Thoracic aorta (tissue), 2 donors: ENCODE measurements around the gene GALNT6. TPM values are rescaled to one million over a fixed set of nuclear protein-coding genes. Genes with fewer than 3 reads are reported as not detected.

ENCODE experiments used
- ATAC-seq: fragments of 150-250 bp; one replicate; pipeline ENCODE4 v1.8.0; 2017; ENCODE audit warnings: low read depth; ENCODE audit not compliant: insufficient number of reproducible peaks, low FRiP score
- DNase-seq: peaks from one replicate; pipeline ENCODE4 v3.0.0-alpha.2; 2020; ENCODE audit warnings: low spot score
- H3K27ac ChIP-seq, 2 donors: fragments of 200-600 bp; sonication (generic); 1 replicate in 1 of 2; 2 replicates in 1 of 2; pipeline ENCODE4 v1.5.1; 2016; ENCODE audit warnings: mild to moderate bottlenecking in 2 of 2, moderate library complexity in 2 of 2
- H3K27me3 ChIP-seq: fragments of 200-600 bp; sonication (generic); replicated peaks from 2 replicates; pipeline ENCODE4 v1.6.0; 2016; ENCODE audit warnings: mild to moderate bottlenecking; ENCODE audit not compliant: insufficient read depth
- H3K36me3 ChIP-seq: fragments of 200-600 bp; sonication (generic); one replicate; pipeline ENCODE4 v1.5.1; 2016
- H3K4me1 ChIP-seq, 2 donors: fragments of 200-600 bp; sonication (generic); 1 replicate in 1 of 2; 2 replicates in 1 of 2; pipeline versions ENCODE4 v1.5.1 to v1.6.0; 2016; ENCODE audit warnings: low read depth in 2 of 2, mild to moderate bottlenecking in 1 of 2; ENCODE audit not compliant: control insufficient read depth in 1 of 2
- H3K4me3 ChIP-seq: fragments of 200-600 bp; sonication (generic); 2 replicates; pipeline ENCODE4 v1.5.1; 2016; ENCODE audit warnings: mild to moderate bottlenecking
- H3K9me3 ChIP-seq: fragments of 200-600 bp; sonication (generic); 2 replicates; pipeline ENCODE4 v1.5.1; 2016
- CTCF ChIP-seq: fragments of 200-600 bp; sonication (generic); IDR thresholded peaks from one replicate; pipeline ENCODE4 v1.5.1; 2019; ENCODE audit warnings: antibody characterized with exemption
- total RNA-seq, 2 donors: library from RNA; depleted of rRNA; stranded (reverse); fragments of >200 nt; gene quantifications; one replicate each; pipeline versions ENCODE4 v1.1.0 to v1.2.3, GENCODE V29; 2016

The GALNT6 gene
- total RNA-seq, 2 donors from 2014 or later: 9.9 to 11.5 TPM

DNA sequence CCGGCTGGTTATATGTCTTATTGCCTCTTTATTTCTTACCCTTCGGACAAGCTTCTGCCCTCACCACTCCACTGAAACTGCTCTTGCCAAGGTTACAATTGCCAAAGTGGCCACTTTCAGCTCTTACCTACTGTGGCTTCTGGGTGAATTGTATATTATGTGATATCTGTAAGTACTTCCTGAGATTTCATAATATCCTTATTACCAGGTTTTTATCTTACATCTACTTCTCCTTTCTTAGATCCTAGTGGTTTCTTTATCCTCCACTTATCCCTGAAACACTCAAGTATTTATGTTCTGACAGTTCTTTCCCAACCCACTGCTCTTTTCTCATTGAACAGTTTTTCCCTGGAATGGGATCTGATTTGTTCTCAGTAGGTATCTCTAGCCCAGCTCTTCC, 55.3 kb downstream of the GALNT6 start:
- ATAC-seq (no peak), DNase-seq (no peak)
- Histone ChIP-seq H3K9me3 (no peaks in the 10 kb centered on the region), H3K4me3 (no peak overlapping the region), H3K36me3 (no peaks in the 10 kb centered on the region), H3K27ac (no peak overlapping the region), H3K27me3 (no peaks in the 10 kb centered on the region), H3K4me1 (no peaks in the 10 kb centered on the region)
- TF ChIP-seq CTCF: no peak

DNA sequence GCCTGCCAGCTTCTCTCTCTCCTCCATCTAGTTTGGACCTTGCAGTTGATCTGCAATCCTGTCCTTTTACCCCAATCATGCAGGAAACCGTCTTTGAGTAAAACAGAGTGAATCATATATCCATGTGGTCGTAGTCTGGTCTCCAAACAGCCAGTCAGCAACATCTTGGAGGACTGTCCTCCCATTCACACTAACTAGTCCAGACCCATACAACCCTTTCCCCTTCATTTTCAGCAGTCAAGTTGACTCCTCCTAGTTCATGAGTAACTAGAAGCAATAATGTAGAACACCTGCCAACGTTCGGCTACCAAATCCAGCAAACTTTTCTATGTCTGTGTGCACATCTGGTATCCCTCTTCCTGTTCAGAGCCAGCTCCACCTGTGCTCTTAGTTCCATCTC, 56.4 kb downstream of the GALNT6 start:
- no peaks in the 10 kb centered on the region for H3K27me3 ChIP-seq
- TF ChIP-seq CTCF: no peak
- H3K4me1 ChIP-seq: no peaks in the 10 kb centered on the region
- DNase-seq (no peak), ATAC-seq (no peak)
- H3K27ac ChIP-seq: no peak overlapping the region
- no peaks in the 10 kb centered on the region for H3K9me3 ChIP-seq
- no peak overlapping the region for H3K4me3 ChIP-seq
- no peaks in the 10 kb centered on the region for H3K36me3 ChIP-seq

DNA sequence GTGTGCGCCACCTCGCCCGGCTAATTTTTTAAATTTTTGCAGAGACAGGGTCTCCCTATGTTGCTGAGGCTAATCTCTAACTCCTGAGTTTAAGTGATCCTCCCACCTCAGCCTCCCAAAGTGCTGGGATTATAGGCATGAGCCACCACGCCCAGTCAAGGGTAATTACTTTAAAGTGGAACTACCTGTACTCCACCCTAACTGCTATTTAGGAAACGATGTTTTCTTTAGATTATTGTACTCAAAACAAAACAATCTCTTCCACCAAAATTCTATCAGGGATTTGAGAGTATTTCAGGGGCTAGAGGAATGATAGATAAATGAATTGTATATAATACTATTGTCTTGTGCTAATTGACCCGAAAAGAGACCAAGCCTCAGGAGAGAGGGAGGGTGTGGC, 57.7 kb downstream of the GALNT6 start:
- no peaks in the 10 kb centered on the region for H3K27me3 ChIP-seq
- H3K9me3 ChIP-seq: no peaks in the 10 kb centered on the region
- H3K4me3 ChIP-seq: no peak overlapping the region
- no peak overlapping the region for H3K27ac ChIP-seq
- no peaks in the 10 kb centered on the region for H3K36me3 ChIP-seq
- DNase-seq: no peak
- TF ChIP-seq CTCF: no peak
- ATAC-seq: no peak
- no peaks in the 10 kb centered on the region for H3K4me1 ChIP-seq

DNA sequence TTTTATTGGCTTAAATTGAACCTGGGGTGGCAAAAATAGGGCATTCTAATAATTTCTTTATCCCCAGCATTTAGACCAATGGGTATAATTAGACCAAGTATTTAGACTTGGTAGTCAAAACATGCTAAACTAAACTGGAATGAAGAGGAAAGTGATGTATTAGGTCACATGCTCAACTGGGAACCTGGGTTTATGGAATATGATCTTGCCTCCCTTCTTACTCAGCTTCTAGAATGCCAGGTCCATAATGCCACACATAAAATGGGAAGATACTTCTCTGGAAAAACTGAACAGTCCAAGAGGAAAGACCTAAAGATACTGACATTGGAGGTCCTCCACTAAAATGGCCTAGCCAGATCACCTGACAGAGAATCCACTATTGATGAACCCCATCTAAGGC, 61.0 kb downstream of the GALNT6 start:
- Histone ChIP-seq H3K4me3 (no peak overlapping the region), H3K4me1 (peaks cover 0 to 15% of the 10 kb centered on the region in 2 donors), H3K36me3 (no peaks in the 10 kb centered on the region), H3K27ac (no peak overlapping the region), H3K27me3 (no peaks in the 10 kb centered on the region), H3K9me3 (no peaks in the 10 kb centered on the region)
- no peak for TF ChIP-seq CTCF
- no peak for ATAC-seq
- DNase-seq: no peak

DNA sequence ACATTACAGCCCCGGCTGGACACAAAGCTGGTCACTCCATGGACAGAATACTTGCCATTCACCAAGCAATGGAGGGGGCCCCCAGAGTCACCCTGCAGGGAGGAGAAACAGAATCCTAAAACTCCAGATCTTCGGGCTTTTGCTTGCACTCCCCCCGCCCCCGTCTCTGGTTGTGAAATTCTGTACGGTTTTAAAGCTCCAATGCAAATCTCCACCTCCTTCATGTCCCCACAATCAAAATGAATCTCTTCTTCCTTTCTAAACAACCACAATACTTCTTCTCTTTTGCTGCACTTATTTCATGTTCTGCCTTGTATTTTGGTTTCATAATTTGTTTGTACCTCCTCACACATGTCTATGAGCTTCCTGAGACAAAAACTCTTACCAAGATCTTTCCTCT, 61.5 kb downstream of the GALNT6 start:
- TF ChIP-seq CTCF: no peak
- H3K4me3 ChIP-seq: no peak overlapping the region
- H3K27me3 ChIP-seq: no peaks in the 10 kb centered on the region
- no peak overlapping the region for H3K27ac ChIP-seq
- H3K36me3 ChIP-seq: no peaks in the 10 kb centered on the region
- H3K9me3 ChIP-seq: no peaks in the 10 kb centered on the region
- no peak for DNase-seq
- peaks cover 0 to 15% of the 10 kb centered on the region in 2 donors for H3K4me1 ChIP-seq
- no peak for ATAC-seq
